Mucosa of stomach (tissue), 1 donor: ENCODE measurements around the gene TLE3.

Experiments used
- H3K27me3 ChIP-seq: one replicate; pipeline ENCODE4 v1.7.0; 2013; ENCODE audit warnings: mild to moderate bottlenecking, low read length; ENCODE audit not compliant: control insufficient read depth, insufficient read depth
- H3K36me3 ChIP-seq: one replicate; pipeline ENCODE4 v1.7.0; 2013; ENCODE audit warnings: low read length; ENCODE audit not compliant: control insufficient read depth, insufficient read depth
- H3K4me1 ChIP-seq: one replicate; pipeline ENCODE4 v1.7.0; 2013; ENCODE audit warnings: mild to moderate bottlenecking, low read length; ENCODE audit not compliant: control insufficient read depth, insufficient read depth
- H3K4me3 ChIP-seq: one replicate; pipeline ENCODE4 v1.7.0; 2013; ENCODE audit warnings: low read length
- H3K9ac ChIP-seq: one replicate; pipeline ENCODE4 v1.7.0; 2013; ENCODE audit warnings: mild to moderate bottlenecking, low read length, moderate library complexity
- H3K9me3 ChIP-seq: one replicate; pipeline ENCODE4 v1.7.0; 2013; ENCODE audit warnings: mild to moderate bottlenecking, low read length, moderate library complexity; ENCODE audit not compliant: control insufficient read depth
- donor health status: Pancreatic carcinoma.

TLE3 gene

DNA sequence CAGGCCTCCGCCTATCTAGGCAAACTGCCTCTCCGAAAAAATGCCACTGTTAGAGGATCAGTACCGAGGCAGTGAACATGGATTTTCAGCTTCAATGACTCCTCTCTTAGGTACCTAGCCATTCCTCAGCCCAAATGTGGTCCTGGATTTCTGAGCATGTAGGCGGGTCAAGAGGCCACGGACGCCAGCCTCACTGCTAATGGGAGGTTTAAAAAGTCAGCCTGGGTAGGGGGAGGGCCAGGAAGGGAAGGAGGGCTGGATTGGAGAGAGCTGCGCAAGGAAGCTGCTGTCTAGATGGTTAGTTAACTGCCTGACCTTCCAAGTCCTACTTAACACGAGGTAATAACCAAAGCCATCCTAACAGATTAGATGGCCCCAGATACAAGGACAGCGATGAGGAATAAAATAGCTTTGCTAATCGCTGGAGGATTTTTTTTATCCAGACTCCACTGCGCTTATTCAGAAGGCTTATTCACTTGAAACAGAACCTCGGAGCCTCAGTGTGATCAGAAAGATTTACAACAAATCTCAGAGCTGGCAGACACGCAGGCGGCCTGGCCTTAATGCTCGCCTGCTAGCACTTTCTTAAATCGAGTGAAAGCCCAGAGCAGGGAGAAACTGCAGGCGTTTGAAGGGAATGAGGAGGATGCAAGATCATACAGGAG, 34.3 kb downstream of the TLE3 start:
- H3K36me3 ChIP-seq = peaks cover 33% of the 10 kb centered on the region
- H3K9me3 ChIP-seq = no peaks in the 10 kb centered on the region
- H3K4me3 ChIP-seq = no peak overlapping the region
- no peak overlapping the region for H3K9ac ChIP-seq
- H3K27me3 ChIP-seq = no peaks in the 10 kb centered on the region
- H3K4me1 ChIP-seq = peaks cover 38% of the 10 kb centered on the region

DNA sequence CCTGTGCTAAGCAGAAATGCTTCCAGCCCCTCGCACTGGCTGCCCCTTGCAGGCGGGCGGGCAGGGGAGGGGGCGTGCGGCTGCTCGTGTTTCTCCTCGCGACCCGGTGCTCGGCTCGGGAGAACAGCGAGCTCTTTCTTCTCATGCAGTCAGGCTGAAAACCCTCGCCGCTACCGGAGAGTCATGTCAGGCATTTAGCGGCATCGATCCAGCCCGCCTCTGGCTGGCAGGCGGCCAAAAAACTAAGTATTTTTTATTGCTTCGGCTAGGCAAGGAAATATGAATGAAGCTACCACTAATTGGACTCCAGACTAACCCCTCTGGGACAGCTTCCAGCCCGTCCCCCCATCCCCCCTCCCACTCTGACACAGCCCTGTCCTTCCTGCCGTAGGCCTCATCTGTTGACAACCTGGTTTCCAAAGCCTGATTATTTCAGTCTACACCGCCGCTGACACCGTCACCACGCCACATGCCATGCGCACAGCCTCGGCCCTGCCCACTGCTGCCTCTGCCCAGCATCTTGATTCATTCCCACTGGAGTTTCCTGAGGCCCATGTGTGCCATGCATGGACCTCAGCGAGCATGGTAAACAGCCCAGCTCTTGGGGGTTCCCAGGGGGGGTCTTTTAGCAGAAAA, 35.3 kb downstream of the TLE3 start:
- Histone ChIP-seq H3K4me3 (no peak overlapping the region), H3K27me3 (no peaks in the 10 kb centered on the region), H3K36me3 (peaks cover 42% of the 10 kb centered on the region), H3K4me1 (peaks cover 38% of the 10 kb centered on the region), H3K9me3 (no peaks in the 10 kb centered on the region), H3K9ac (no peak overlapping the region)

DNA sequence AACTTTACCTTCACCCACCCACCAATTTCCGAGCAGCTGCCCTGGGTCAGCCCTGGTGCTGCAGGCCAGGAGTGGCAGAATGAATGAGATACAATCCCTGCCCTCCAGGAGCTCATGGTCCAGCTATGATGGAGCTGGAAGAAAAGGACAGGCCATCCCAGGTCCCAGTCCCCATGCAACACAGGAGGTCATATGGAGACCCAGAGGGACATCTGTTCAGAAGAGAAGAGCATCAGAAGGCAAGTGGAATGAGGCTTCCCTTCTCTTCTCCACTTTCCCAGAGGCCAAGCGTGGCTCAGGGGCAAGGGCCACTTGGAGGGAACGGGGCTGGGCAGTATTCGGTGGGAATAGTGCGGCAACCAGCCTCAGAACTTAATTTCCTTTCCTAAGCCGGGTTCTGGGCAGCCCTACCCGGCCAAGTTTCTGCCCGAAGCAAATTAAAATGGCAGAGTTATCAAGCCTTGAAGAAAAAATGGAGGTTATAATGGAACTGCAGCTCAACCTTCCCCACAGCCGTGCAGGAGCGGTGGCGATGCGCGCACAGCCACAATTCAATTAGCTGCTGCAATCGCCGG, 35.9 kb downstream of the TLE3 start:
- H3K9ac ChIP-seq = no peak overlapping the region
- no peak overlapping the region for H3K4me3 ChIP-seq
- no peaks in the 10 kb centered on the region for H3K9me3 ChIP-seq
- H3K36me3 ChIP-seq = peaks cover 48% of the 10 kb centered on the region
- H3K4me1 ChIP-seq = peaks cover 33% of the 10 kb centered on the region
- H3K27me3 ChIP-seq = no peaks in the 10 kb centered on the region

DNA sequence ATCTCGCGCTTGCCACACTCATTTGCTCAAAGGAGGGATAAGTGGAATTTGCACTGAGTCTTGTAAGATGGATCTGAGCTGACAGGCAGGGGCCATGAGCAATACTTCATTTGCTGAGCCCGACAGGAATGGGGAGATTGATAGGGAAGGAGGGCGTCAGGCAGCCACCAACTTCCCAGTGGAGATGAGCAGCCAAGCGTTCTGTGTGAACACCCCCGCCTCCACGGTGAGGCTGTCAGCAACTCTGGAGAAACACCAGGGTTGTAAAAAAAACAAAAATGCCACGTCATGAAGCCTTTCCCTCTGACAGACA, 36.8 kb downstream of the TLE3 start:
- H3K9me3 ChIP-seq = no peaks in the 10 kb centered on the region
- no peak overlapping the region for H3K9ac ChIP-seq
- H3K4me1 ChIP-seq = peaks cover 26% of the 10 kb centered on the region
- no peak overlapping the region for H3K4me3 ChIP-seq
- no peaks in the 10 kb centered on the region for H3K27me3 ChIP-seq
- H3K36me3 ChIP-seq = peaks cover 48% of the 10 kb centered on the region

GRCh38 chr15:70060214-70060992, 37.3 kb downstream of the TLE3 start:
- Histone ChIP-seq H3K9ac (no peak overlapping the region), H3K4me3 (no peak overlapping the region), H3K4me1 (peaks cover 22% of the 10 kb centered on the region), H3K9me3 (no peaks in the 10 kb centered on the region), H3K36me3 (peaks cover 48% of the 10 kb centered on the region), H3K27me3 (no peaks in the 10 kb centered on the region)

DNA sequence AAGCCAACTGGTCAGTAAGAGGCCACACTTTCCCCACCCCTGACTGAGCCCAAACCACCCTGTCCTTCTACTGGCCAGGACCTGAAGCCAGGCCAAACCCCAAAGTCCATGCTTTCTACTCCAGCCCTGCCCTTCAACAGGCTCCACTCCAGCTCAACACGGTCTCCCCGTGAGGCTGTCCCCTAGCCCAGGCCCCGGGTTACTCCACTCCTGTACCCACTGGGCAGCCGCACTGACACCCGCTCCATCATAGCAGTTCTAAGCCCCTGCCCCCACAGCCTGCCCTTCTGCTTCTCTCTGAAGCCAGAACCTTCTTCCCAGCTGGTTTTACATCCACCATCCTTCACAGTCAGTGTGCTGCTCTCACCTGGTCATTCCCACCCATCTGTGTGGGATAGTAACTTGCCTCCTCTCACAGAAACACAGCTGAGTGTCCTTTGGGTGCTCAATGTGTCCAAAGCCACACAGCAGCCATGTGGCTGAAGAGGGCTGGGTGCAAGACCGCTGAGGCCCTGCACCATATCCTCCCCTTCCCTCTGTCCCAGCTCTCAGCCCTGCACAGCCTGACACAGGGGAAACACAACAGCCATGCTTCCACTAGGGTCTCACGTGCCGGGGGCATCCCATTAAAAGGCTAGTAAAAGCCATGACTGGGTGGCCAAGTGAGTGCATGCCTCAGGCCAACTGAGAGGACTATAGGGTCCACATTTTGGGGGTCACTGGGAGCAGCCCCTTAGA, 38.1 kb downstream of the TLE3 start:
- Histone ChIP-seq H3K27me3 (no peaks in the 10 kb centered on the region), H3K36me3 (peaks cover 52% of the 10 kb centered on the region), H3K9ac (no peak overlapping the region), H3K9me3 (no peaks in the 10 kb centered on the region), H3K4me1 (peaks cover 15% of the 10 kb centered on the region), H3K4me3 (no peak overlapping the region)

- Histone ChIP-seq H3K4me1 (peaks cover 6% of the 10 kb centered on the region), H3K9me3 (no peaks in the 10 kb centered on the region), H3K27me3 (no peaks in the 10 kb centered on the region), H3K4me3 (no peak overlapping the region), H3K9ac (no peak overlapping the region), H3K36me3 (peaks cover 60% of the 10 kb centered on the region)
These were observed 38.9 kb downstream of the TLE3 start for GRCh38 chr15:70058642-70059360.

DNA sequence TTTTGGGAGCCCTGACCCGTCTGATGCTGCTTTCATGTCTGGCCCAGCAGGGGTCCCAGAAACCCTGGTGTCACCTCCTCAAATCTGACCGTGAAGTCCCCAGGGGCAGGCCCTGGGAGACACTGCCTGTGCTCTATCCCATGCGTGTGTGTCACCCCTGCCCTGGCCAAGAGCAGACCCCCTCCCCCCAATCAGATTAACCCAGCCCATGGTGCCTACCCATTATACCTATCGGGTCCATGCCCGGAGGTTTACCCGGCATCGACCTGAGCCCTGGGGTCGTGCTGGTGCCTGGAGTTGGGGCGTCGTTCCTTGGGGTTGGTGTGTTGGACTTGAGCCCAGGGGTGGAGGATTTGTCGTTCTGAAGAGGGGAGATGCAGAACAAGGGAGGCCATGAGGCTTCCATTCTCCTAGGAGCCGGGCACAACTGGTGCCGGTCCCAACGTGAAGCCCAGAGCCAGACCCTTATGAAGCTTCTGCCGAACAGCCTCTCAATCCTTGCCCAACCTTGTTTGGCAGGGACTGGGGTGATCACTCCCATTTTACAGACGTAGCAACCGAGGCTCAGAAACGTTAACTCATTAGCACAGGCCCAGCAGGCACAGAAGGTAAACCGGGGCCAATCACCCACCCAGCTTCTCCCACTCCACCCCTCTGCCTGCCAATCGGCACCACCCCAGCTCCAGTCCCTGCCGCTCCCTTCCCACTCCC, 39.6 kb downstream of the TLE3 start:
- Histone ChIP-seq H3K9me3 (no peaks in the 10 kb centered on the region), H3K27me3 (no peaks in the 10 kb centered on the region), H3K4me1 (no peaks in the 10 kb centered on the region), H3K36me3 (peaks cover 67% of the 10 kb centered on the region), H3K4me3 (no peak overlapping the region), H3K9ac (no peak overlapping the region)

- no peaks in the 10 kb centered on the region for H3K27me3 ChIP-seq
- no peak overlapping the region for H3K4me3 ChIP-seq
- no peak overlapping the region for H3K9ac ChIP-seq
- H3K36me3 ChIP-seq = peaks cover 70% of the 10 kb centered on the region
- H3K9me3 ChIP-seq = no peaks in the 10 kb centered on the region
- H3K4me1 ChIP-seq = no peaks in the 10 kb centered on the region
These were observed 41.5 kb downstream of the TLE3 start for GRCh38 chr15:70056091-70056680.

- H3K9me3 ChIP-seq = no peaks in the 10 kb centered on the region
- no peaks in the 10 kb centered on the region for H3K4me1 ChIP-seq
- H3K27me3 ChIP-seq = no peaks in the 10 kb centered on the region
- no peak overlapping the region for H3K4me3 ChIP-seq
- H3K9ac ChIP-seq = no peak overlapping the region
- peaks cover 70% of the 10 kb centered on the region for H3K36me3 ChIP-seq
These were observed 42.1 kb downstream of the TLE3 start for GRCh38 chr15:70055601-70056051.
